ENCODE data around the gene PPP1R10.

- TF ChIP-seq CTCF (IDR thresholded peaks at IDR 0.05 in 4 of 5, conservative IDR thresholded peaks at IDR 0.05 in 1 of 5) (no peak), POLR2A (IDR thresholded peaks at IDR 0.05) (no peak)
These were observed 61.9 kb downstream of the PPP1R10 start for GRCh38 chr6:30554962-30555815.

All from gastrocnemius medialis (tissue), 4 donors.